Measurements from ENCODE around the gene LINC01488.
A peak's percentile ranks its signal among the peaks of the same experiment; 100 is the strongest.

The LINC01488 gene

GRCh38 chr11:69493931-69494821 is 12.7 kb downstream of the LINC01488 start:
- TF ChIP-seq GATA1 (IDR thresholded peaks at IDR 0.05; ENCODE audit: low read depth, low read length) (no peak), POLR2A (IDR thresholded peaks at IDR 0.05; ENCODE audit: low read length) (no peak)
- DNase-seq, result no peak

GRCh38 chr11:69494851-69495250 is 13.4 kb downstream of the LINC01488 start:
- TF ChIP-seq POLR2A (IDR thresholded peaks at IDR 0.05; ENCODE audit: low read length), result no peak
- TF ChIP-seq GATA1 (IDR thresholded peaks at IDR 0.05; ENCODE audit: low read depth, low read length), result no peak
- DNase-seq, result no peak

- no peak for TF ChIP-seq GATA1 (IDR thresholded peaks at IDR 0.05; ENCODE audit: low read depth, low read length)
- no peak for TF ChIP-seq POLR2A (IDR thresholded peaks at IDR 0.05; ENCODE audit: low read length)
- no peak for DNase-seq
Observed at GRCh38 chr11:69495441-69496201, 14.2 kb downstream of the LINC01488 start.

- TF ChIP-seq POLR2A (IDR thresholded peaks at IDR 0.05; ENCODE audit: low read length), result no peak
- no peak for TF ChIP-seq GATA1 (IDR thresholded peaks at IDR 0.05; ENCODE audit: low read depth, low read length)
- no peak for DNase-seq
Observed at GRCh38 chr11:69496202-69496557, 14.7 kb downstream of the LINC01488 start.

GRCh38 chr11:69496631-69497220 is 15.3 kb downstream of the LINC01488 start:
- TF ChIP-seq GATA1 (IDR thresholded peaks at IDR 0.05; ENCODE audit: low read depth, low read length), result no peak
- TF ChIP-seq POLR2A (IDR thresholded peaks at IDR 0.05; ENCODE audit: low read length), result no peak
- no peak for DNase-seq

- peak in 1 of 2 experiments; percentile 12 for DNase-seq
- TF ChIP-seq GATA1 (IDR thresholded peaks at IDR 0.05; ENCODE audit: low read depth, low read length) (no peak), POLR2A (IDR thresholded peaks at IDR 0.05; ENCODE audit: low read length) (no peak)
Observed at GRCh38 chr11:69497221-69497787, 15.8 kb downstream of the LINC01488 start.

- no peak for TF ChIP-seq POLR2A (IDR thresholded peaks at IDR 0.05; ENCODE audit: low read length)
- no peak for TF ChIP-seq GATA1 (IDR thresholded peaks at IDR 0.05; ENCODE audit: low read depth, low read length)
Observed at GRCh38 chr11:69498614-69499175, 17.2 kb downstream of the LINC01488 start.

GRCh38 chr11:69499186-69499917 is 17.9 kb downstream of the LINC01488 start:
- TF ChIP-seq POLR2A (IDR thresholded peaks at IDR 0.05; ENCODE audit: low read length) (no peak), GATA1 (IDR thresholded peaks at IDR 0.05; ENCODE audit: low read depth, low read length) (no peak)
- peak; percentile 17 to 42 for DNase-seq

More at GRCh38 chr11:69498614-69499175, 17.2 kb downstream of the LINC01488 start:
- peak; percentile 10 to 31 for DNase-seq

- TF ChIP-seq GATA1 (IDR thresholded peaks at IDR 0.05; ENCODE audit: low read depth, low read length) (no peak), POLR2A (IDR thresholded peaks at IDR 0.05; ENCODE audit: low read length) (no peak)
- DNase-seq, result no peak
Observed at GRCh38 chr11:69499918-69500284, 18.4 kb downstream of the LINC01488 start.

GRCh38 chr11:69500285-69501120 is 19.0 kb downstream of the LINC01488 start:
- TF ChIP-seq GATA1 (IDR thresholded peaks at IDR 0.05; ENCODE audit: low read depth, low read length) (no peak), POLR2A (IDR thresholded peaks at IDR 0.05; ENCODE audit: low read length) (no peak)
- no peak for DNase-seq

- no peak for DNase-seq
- TF ChIP-seq GATA1 (IDR thresholded peaks at IDR 0.05; ENCODE audit: low read depth, low read length), result no peak
- TF ChIP-seq POLR2A (IDR thresholded peaks at IDR 0.05; ENCODE audit: low read length), result no peak
Observed at GRCh38 chr11:69501121-69501489, 19.6 kb downstream of the LINC01488 start.

Data from erythroblast (primary cell).